H9 (cell line): ENCODE results near the gene MATN4. TPM values are rescaled to one million over a fixed set of nuclear protein-coding genes. Genes with fewer than 3 reads are reported as not detected.

Experiments
- DNase-seq: peaks from one replicate; pipeline ENCODE4 v3.0.0-alpha.2; 2017
- H2AFZ ChIP-seq: one replicate; pipeline ENCODE4 v1.6.1; 2013; ENCODE audit warnings: mild to moderate bottlenecking, low read length, control low read depth, moderate library complexity
- H2AK5ac ChIP-seq: 2 replicates; pipeline ENCODE4 v1.6.1; 2013; ENCODE audit warnings: low read length, control low read depth, mixed read lengths; ENCODE audit not compliant: insufficient read length
- H2BK120ac ChIP-seq: one replicate; pipeline ENCODE4 v1.6.1; 2013; ENCODE audit warnings: low read depth, mild to moderate bottlenecking, low read length, control low read depth, inconsistent platforms; ENCODE audit not compliant: poor library complexity, severe bottlenecking
- H2BK12ac ChIP-seq: 2 replicates; pipeline ENCODE4 v1.6.1; 2013; ENCODE audit warnings: low read length, control low read depth, mixed read lengths, low read depth; ENCODE audit not compliant: insufficient read length
- H2BK15ac ChIP-seq: 2 replicates; pipeline ENCODE4 v1.6.1; 2013; ENCODE audit warnings: low read depth, low read length, control low read depth
- H2BK20ac ChIP-seq: one replicate; pipeline ENCODE4 v1.6.1; 2013; ENCODE audit warnings: low read depth, mild to moderate bottlenecking, low read length, control low read depth, inconsistent platforms; ENCODE audit not compliant: poor library complexity, severe bottlenecking
- H2BK5ac ChIP-seq: 2 replicates; pipeline ENCODE4 v1.6.1; 2013; ENCODE audit warnings: low read length, control low read depth, mixed read lengths; ENCODE audit not compliant: insufficient read length
- H3K14ac ChIP-seq: 2 replicates; pipeline ENCODE4 v1.6.1; 2013; ENCODE audit warnings: low read length, control low read depth; ENCODE audit not compliant: insufficient read depth
- H3K18ac ChIP-seq: 2 replicates; pipeline ENCODE4 v1.6.1; 2013; ENCODE audit warnings: low read depth, mild to moderate bottlenecking, mixed read lengths, low read length, control low read depth; ENCODE audit not compliant: insufficient read length
- H3K23ac ChIP-seq: 2 replicates; pipeline ENCODE4 v1.6.1; 2013; ENCODE audit warnings: low read length, control low read depth, mixed read lengths, low read depth; ENCODE audit not compliant: insufficient read length
- H3K23me2 ChIP-seq: 2 replicates; pipeline ENCODE4 v1.6.1; 2013; ENCODE audit warnings: low read depth, mild to moderate bottlenecking, mixed read lengths, low read length, control low read depth; ENCODE audit not compliant: insufficient read length, poor library complexity, severe bottlenecking
- H3K27ac ChIP-seq: 2 replicates; pipeline ENCODE4 v1.5.1; 2013; ENCODE audit warnings: low read length, control low read depth, mixed read lengths, low read depth; ENCODE audit not compliant: insufficient read length
- H3K27me3 ChIP-seq: 2 replicates; pipeline ENCODE4 v1.6.1; 2013; ENCODE audit warnings: low read length, control low read depth, inconsistent platforms; ENCODE audit not compliant: insufficient read depth
- H3K4ac ChIP-seq: 2 replicates; pipeline ENCODE4 v1.6.1; 2013; ENCODE audit warnings: low read depth, mild to moderate bottlenecking, control low read depth, inconsistent platforms, low read length, moderate library complexity
- H3K4me1 ChIP-seq: 2 replicates; pipeline ENCODE4 v1.6.1; 2013; ENCODE audit warnings: low read length, control low read depth, inconsistent platforms; ENCODE audit not compliant: insufficient read depth
- H3K4me2 ChIP-seq: 2 replicates; pipeline ENCODE4 v1.6.1; 2013; ENCODE audit warnings: low read length, control low read depth, mixed read lengths; ENCODE audit not compliant: insufficient read length, insufficient read depth
- H3K56ac ChIP-seq: 2 replicates; pipeline ENCODE4 v1.6.1; 2013; ENCODE audit warnings: low read depth, mild to moderate bottlenecking, mixed read lengths, low read length, control low read depth; ENCODE audit not compliant: insufficient read length
- H3K79me1 ChIP-seq: 2 replicates; pipeline ENCODE4 v1.6.1; 2013; ENCODE audit warnings: low read depth, mild to moderate bottlenecking, moderate library complexity, low read length, control low read depth, inconsistent platforms; ENCODE audit not compliant: insufficient read depth, poor library complexity, severe bottlenecking
- H3K79me2 ChIP-seq: 2 replicates; pipeline ENCODE4 v1.6.1; 2013; ENCODE audit warnings: low read length, control low read depth, inconsistent platforms; ENCODE audit not compliant: insufficient read depth
- H3K9ac ChIP-seq: 2 replicates; pipeline ENCODE4 v1.6.1; 2013; ENCODE audit warnings: low read length, control low read depth, mixed read lengths; ENCODE audit not compliant: insufficient read length; ENCODE audit errors: extremely low read depth
- H3K9me3 ChIP-seq: one replicate; pipeline ENCODE4 v1.6.1; 2013; ENCODE audit warnings: low read depth, low read length, inconsistent platforms; ENCODE audit not compliant: control insufficient read depth
- H3T11ph ChIP-seq: one replicate; pipeline ENCODE4 v1.6.1; 2013; ENCODE audit warnings: mild to moderate bottlenecking, low read length, control low read depth, inconsistent platforms
- H4K20me1 ChIP-seq: one replicate; pipeline ENCODE4 v1.6.1; 2013; ENCODE audit not compliant: control insufficient read depth, insufficient read length, insufficient read depth
- H4K5ac ChIP-seq: 2 replicates; pipeline ENCODE4 v1.6.1; 2013; ENCODE audit warnings: low read depth, mild to moderate bottlenecking, mixed read lengths, low read length, control low read depth; ENCODE audit not compliant: insufficient read length
- H4K8ac ChIP-seq: replicated peaks from 2 replicates; pipeline ENCODE4 v1.6.1; 2013; ENCODE audit warnings: low read length, control low read depth, mixed read lengths, low read depth; ENCODE audit not compliant: insufficient read length
- H4K91ac ChIP-seq: 2 replicates; pipeline ENCODE4 v1.6.1; 2013; ENCODE audit warnings: low read depth, mild to moderate bottlenecking, moderate library complexity, mixed read lengths, low read length, control low read depth; ENCODE audit not compliant: insufficient read length
- H3K27ac Mint-ChIP-seq, 3 experiments: 2 replicates in 2 of 3; 3 replicates in 1 of 3; pipeline ENCODE4 v1.8.0; 2020 to 2021; ENCODE audit warnings: mixed read lengths in 3 of 3, mild to moderate bottlenecking in 1 of 3, moderate library complexity in 1 of 3
- H3K27me3 Mint-ChIP-seq: 2 replicates; pipeline ENCODE4 v1.8.0; 2021; ENCODE audit warnings: low read depth, mild to moderate bottlenecking, moderate library complexity, mixed read lengths
- H3K36me3 Mint-ChIP-seq, 3 experiments: 2 replicates in 2 of 3; 3 replicates in 1 of 3; pipeline ENCODE4 v1.8.0; 2020 to 2021; ENCODE audit warnings: low read depth in 3 of 3, mixed read lengths in 3 of 3; ENCODE audit not compliant: insufficient read depth in 1 of 3
- H3K4me1 Mint-ChIP-seq, 2 experiments: 2 replicates each; pipeline ENCODE4 v1.8.0; 2020; ENCODE audit warnings: mixed read lengths in 2 of 2
- H3K4me3 Mint-ChIP-seq, 2 experiments: 2 replicates in 1 of 2; 3 replicates in 1 of 2; pipeline ENCODE4 v1.8.0; 2020 to 2021; ENCODE audit warnings: mild to moderate bottlenecking in 2 of 2, mixed read lengths in 2 of 2, moderate library complexity in 1 of 2
- H3K9me3 Mint-ChIP-seq, 2 experiments: 2 replicates in 1 of 2; 3 replicates in 1 of 2; pipeline ENCODE4 v1.8.0; 2020; ENCODE audit warnings: mild to moderate bottlenecking in 2 of 2, mixed read lengths in 2 of 2, moderate library complexity in 1 of 2
- WGBS: extraction: QIAGEN DNeasy Blood & Tissue Kit; methylation state at CpG from one replicate; pipeline ENCODE4 v1.1.7; 2013; ENCODE audit warnings: missing lambda C conversion rate, low lambda C conversion rate, mixed read lengths; ENCODE audit not compliant: insufficient read length; ENCODE audit errors: extremely low coverage; 5-methylcytosine and 5-hydroxymethylcytosine counted together
- total RNA-seq: library from RNA; stranded (reverse); gene quantifications from 2 replicates; pipeline ENCODE4 v1.2.1, GENCODE V29; 2021
- TF ChIP-seq, protein P1 (sequence below): fragments of 200-600 bp; sonication (generic); conservative IDR thresholded peaks from 3 replicates; pipeline ENCODE4 v1.8.0; 2021; ENCODE audit warnings: antibody characterized with exemption, mild to moderate bottlenecking

The MATN4 gene
- total RNA-seq, 1 experiment from 2014 or later, result 0.11 TPM

DNA sequence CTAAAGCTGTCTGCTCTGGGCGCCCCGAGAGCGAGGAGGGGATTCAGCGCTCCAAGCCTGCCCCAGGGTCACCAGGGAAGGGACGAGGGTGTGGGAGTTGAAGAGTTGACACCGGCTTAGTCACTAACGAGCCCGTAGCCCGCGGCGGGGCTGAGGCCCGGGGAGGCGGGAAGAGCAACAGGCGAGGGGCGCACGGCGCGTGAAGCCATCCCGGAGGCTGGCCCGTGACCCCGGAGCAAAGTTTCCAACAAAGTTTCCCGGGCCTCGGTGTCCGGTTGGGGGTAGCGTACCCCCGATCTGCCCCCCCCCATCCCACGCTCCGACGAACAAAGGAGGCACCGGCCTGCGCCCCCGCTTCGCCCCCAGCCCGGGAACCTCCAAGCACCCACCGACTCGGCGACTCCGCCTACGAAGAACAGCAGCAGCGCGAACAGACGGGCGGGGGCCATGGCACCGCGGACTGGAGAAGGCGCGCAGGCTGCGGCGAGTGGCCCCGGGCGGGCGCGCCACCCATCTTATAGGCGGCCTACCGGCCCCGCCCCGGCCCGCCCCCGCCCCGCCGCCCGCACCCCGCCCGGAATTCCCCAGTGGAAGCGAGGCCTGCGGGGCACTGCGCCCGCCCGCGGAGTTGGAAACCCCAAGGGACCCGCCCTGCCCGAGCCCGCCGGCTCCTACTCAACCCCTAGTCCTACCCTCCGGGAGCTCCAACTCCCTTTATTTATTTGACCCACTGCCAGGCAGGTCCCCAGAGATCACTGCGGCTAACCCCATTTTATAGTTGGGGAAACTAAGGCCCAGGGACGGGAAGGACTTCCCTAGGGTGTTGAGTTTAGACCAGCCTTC is 40.1 kb upstream of the MATN4 start, which contains the start of gene SDC4:
Gene SDC4, minus strand, starts transcription at position 489 of the 843 bp plus-strand sequence. Its CDS starts 40 bp downstream, at position 449.
- Histone ChIP-seq H3K27ac (no peak within 1 kb of the TSS), H3K23ac (no peak within 1 kb of the TSS), H3K23me2 (peaks cover 9% of the 10 kb centered on the region), H3T11ph (no peak within 1 kb of the TSS), H3K14ac (peak within 1 kb of the TSS; percentile 83; the same call in 1 of the 2 replicates), H2BK5ac (no peak within 1 kb of the TSS), H3K27me3 (no peaks in the 10 kb centered on the region), H3K4me2 (peak within 1 kb of the TSS; percentile 95), H4K5ac (no peak within 1 kb of the TSS), H4K20me1 (no peaks in the 10 kb centered on the region), H2BK15ac (no peak within 1 kb of the TSS), H3K4ac (no peak within 1 kb of the TSS), H4K91ac (no peak within 1 kb of the TSS), H2BK20ac (no peak within 1 kb of the TSS), H3K79me1 (no peaks in the 10 kb centered on the region), H3K9me3 (no peaks in the 10 kb centered on the region), H3K79me2 (peaks cover 3% of the 10 kb centered on the region; the same call in 1 of the 2 replicates), H2AK5ac (no peak within 1 kb of the TSS), H2AFZ (no peak within 1 kb of the TSS), H3K4me1 (peaks cover 26% of the 10 kb centered on the region; the same call in 1 of the 2 replicates), H4K8ac (no peak within 1 kb of the TSS), H3K18ac (peak within 1 kb of the TSS; percentile 73), H2BK12ac (no peak within 1 kb of the TSS), H2BK120ac (no peak within 1 kb of the TSS), H3K9ac (peak within 1 kb of the TSS; percentile 79), H3K56ac (no peak within 1 kb of the TSS)
- Mint-ChIP-seq H3K36me3 (no peaks in the 10 kb centered on the region), H3K27me3 (peaks cover 4% of the 10 kb centered on the region; the same call in 1 of the 2 replicates), H3K9me3 (no peaks in the 10 kb centered on the region), H3K27ac (peak within 1 kb of the TSS in 2 of 3 experiments; percentile 53 to 60; a peak in 2 of 7 replicates), H3K4me3 (peak within 1 kb of the TSS; percentile 82 to 90), H3K4me1 (peaks cover 46 to 49% of the 10 kb centered on the region in 2 experiments)
- TF ChIP-seq, protein P1, sequence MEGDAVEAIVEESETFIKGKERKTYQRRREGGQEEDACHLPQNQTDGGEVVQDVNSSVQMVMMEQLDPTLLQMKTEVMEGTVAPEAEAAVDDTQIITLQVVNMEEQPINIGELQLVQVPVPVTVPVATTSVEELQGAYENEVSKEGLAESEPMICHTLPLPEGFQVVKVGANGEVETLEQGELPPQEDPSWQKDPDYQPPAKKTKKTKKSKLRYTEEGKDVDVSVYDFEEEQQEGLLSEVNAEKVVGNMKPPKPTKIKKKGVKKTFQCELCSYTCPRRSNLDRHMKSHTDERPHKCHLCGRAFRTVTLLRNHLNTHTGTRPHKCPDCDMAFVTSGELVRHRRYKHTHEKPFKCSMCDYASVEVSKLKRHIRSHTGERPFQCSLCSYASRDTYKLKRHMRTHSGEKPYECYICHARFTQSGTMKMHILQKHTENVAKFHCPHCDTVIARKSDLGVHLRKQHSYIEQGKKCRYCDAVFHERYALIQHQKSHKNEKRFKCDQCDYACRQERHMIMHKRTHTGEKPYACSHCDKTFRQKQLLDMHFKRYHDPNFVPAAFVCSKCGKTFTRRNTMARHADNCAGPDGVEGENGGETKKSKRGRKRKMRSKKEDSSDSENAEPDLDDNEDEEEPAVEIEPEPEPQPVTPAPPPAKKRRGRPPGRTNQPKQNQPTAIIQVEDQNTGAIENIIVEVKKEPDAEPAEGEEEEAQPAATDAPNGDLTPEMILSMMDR, result no peak
- DNase-seq, result peak; percentile 63
- whole genome bisulfite sequencing, result no CpG with 5 or more reads among the region's 77 CpGs
